ENCODE results near the gene KY. TPM values are rescaled to one million over a fixed set of nuclear protein-coding genes. Genes with fewer than 3 reads are reported as not detected.

Gene KY
- total and polyA plus RNA-seq, 2 of the 13 experiments (the other 11 are each of a cell fraction or from before 2014, with no cell fraction given): not detected

GRCh38 chr3:134680796-134681521, 30.1 kb upstream of the KY start:
- WGBS (ENCODE audit: low lambda C conversion rate): 11% methylated on average over 10 of the region's 10 CpGs
- H2AFZ ChIP-seq (ENCODE audit: low read length): no peak overlapping the region
- intact Hi-C loops (cut with micrococcal nuclease; ENCODE audit: unreplicated experiment) (no loop called here), in situ Hi-C loops (cut with HindIII; ENCODE audit: extremely low pct_ligation_motif_present, low pct_unique_long_range_greater_than_20kb) (no loop called here)
- CTCF ChIA-PET (ENCODE audit: low intra/inter-chr PET ratio, low total read pairs): no interaction called here
- H3K79me2 ChIP-seq (ENCODE audit: insufficient read depth, low read length): no peaks in the 10 kb centered on the region
- no peak overlapping the region for H3K4me3 ChIP-seq (replicated peaks in 1 of 3; ENCODE audit: insufficient read depth in 1 of 3, low read depth in 2 of 3, low read length in 3 of 3)
- H3K9ac ChIP-seq (ENCODE audit: insufficient read depth, low read depth, low read length): no peak overlapping the region
- H3K4me1 ChIP-seq (ENCODE audit: insufficient read depth, low read length): no peaks in the 10 kb centered on the region
- no TSS peak for BruUV-seq (replicated peaks)
- H3K27me3 ChIP-seq (ENCODE audit: control insufficient read depth in 1 of 2, insufficient read depth in 2 of 2, low read length in 2 of 2): peaks cover 0 to 1% of the 10 kb centered on the region in 2 experiments; a peak in 3 of 5 replicates
- no peaks in the 10 kb centered on the region for H4K20me1 ChIP-seq (ENCODE audit: insufficient read depth, low read length)
- DNase-seq (ENCODE audit: low spot score) (no peak), ATAC-seq (no peak), FAIRE-seq (no peak)
- H3K36me3 ChIP-seq (replicated peaks in 1 of 2; ENCODE audit: control insufficient read depth in 1 of 2, insufficient read depth in 2 of 2, low read length in 2 of 2): no peaks in the 10 kb centered on the region
- H3K9me3 ChIP-seq (ENCODE audit: low read length): no peaks in the 10 kb centered on the region
- no peak overlapping the region for H3K27ac ChIP-seq (ENCODE audit: extremely low read length, insufficient read depth, low read length)
- no peak overlapping the region for H3K4me2 ChIP-seq (ENCODE audit: low read depth, low read length)
- POLR2A ChIA-PET: no interaction called here
- no peak for TF ChIP-seq WIZ (CRISPR knock-in tag; IDR thresholded peaks at IDR 0.05)
- TF ChIP-seq, protein P1, sequence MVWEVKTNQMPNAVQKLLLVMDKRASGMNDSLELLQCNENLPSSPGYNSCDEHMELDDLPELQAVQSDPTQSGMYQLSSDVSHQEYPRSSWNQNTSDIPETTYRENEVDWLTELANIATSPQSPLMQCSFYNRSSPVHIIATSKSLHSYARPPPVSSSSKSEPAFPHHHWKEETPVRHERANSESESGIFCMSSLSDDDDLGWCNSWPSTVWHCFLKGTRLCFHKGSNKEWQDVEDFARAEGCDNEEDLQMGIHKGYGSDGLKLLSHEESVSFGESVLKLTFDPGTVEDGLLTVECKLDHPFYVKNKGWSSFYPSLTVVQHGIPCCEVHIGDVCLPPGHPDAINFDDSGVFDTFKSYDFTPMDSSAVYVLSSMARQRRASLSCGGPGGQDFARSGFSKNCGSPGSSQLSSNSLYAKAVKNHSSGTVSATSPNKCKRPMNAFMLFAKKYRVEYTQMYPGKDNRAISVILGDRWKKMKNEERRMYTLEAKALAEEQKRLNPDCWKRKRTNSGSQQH (CRISPR knock-in tag; IDR thresholded peaks at IDR 0.05; ENCODE audit: low read depth): no peak
- TF ChIP-seq, protein P2, sequence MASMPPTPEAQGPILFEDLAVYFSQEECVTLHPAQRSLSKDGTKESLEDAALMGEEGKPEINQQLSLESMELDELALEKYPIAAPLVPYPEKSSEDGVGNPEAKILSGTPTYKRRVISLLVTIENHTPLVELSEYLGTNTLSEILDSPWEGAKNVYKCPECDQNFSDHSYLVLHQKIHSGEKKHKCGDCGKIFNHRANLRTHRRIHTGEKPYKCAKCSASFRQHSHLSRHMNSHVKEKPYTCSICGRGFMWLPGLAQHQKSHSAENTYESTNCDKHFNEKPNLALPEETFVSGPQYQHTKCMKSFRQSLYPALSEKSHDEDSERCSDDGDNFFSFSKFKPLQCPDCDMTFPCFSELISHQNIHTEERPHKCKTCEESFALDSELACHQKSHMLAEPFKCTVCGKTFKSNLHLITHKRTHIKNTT (CRISPR knock-in tag; IDR thresholded peaks at IDR 0.05): no peak
- no peak for TF ChIP-seq GLI4 (CRISPR knock-in tag; IDR thresholded peaks at IDR 0.05; ENCODE audit: borderline replicate concordance)
- no peak for TF ChIP-seq ZBTB44 (CRISPR knock-in tag; IDR thresholded peaks at IDR 0.05)
- TF ChIP-seq AHR (CRISPR knock-in tag; IDR thresholded peaks at IDR 0.05): no peak
- TF ChIP-seq, protein P3, sequence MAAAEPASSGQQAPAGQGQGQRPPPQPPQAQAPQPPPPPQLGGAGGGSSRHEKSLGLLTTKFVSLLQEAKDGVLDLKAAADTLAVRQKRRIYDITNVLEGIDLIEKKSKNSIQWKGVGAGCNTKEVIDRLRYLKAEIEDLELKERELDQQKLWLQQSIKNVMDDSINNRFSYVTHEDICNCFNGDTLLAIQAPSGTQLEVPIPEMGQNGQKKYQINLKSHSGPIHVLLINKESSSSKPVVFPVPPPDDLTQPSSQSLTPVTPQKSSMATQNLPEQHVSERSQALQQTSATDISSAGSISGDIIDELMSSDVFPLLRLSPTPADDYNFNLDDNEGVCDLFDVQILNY (CRISPR knock-in tag; conservative IDR thresholded peaks at IDR 0.05): no peak
- TF ChIP-seq NR2F2 (IDR thresholded peaks at IDR 0.05; ENCODE audit: borderline replicate concordance, low read depth): no peak
- no peak for TF ChIP-seq ZZZ3 (CRISPR knock-in tag; IDR thresholded peaks at IDR 0.05; ENCODE audit: borderline replicate concordance)
- TF ChIP-seq NFE2L2 (IDR thresholded peaks at IDR 0.05; ENCODE audit: low read length): no peak
- no peak for TF ChIP-seq ZNF274 (CRISPR knock-in tag; IDR thresholded peaks at IDR 0.05)
- no peak for TF ChIP-seq KLF11 (CRISPR knock-in tag; IDR thresholded peaks at IDR 0.05)
- no peak for TF ChIP-seq SRY (CRISPR knock-in tag; IDR thresholded peaks at IDR 0.05)
- no peak for TF ChIP-seq ZSCAN9 (CRISPR knock-in tag; IDR thresholded peaks at IDR 0.05; ENCODE audit: borderline replicate concordance)
- TF ChIP-seq CHD2 (IDR thresholded peaks at IDR 0.05; ENCODE audit: low read depth, low read length): no peak
- TF ChIP-seq NFYB (CRISPR knock-in tag; IDR thresholded peaks at IDR 0.05): no peak
- TF ChIP-seq ZNF468 (CRISPR knock-in tag; IDR thresholded peaks at IDR 0.05): no peak
